Panc1 (cell line): ENCODE results near the gene PDE10A.

Experiments
- POLR2AphosphoS5 ChIP-seq: IDR thresholded peaks from 2 replicates; pipeline ENCODE4 v1.6.1; 2012; ENCODE audit warnings: mild to moderate bottlenecking, low read depth, low read length, moderate library complexity
- REST ChIP-seq, 2 experiments: IDR thresholded peaks; 2 replicates each; pipeline ENCODE4 v1.6.1; 2011 to 2012; ENCODE audit warnings: low read depth in 2 of 2, control low read depth in 1 of 2, low read length in 1 of 2, mild to moderate bottlenecking in 1 of 2, moderate library complexity in 1 of 2; ENCODE audit not compliant: insufficient read depth in 1 of 2
- TF ChIP-seq, protein P1 (sequence below): fragments of 450-650 bp; IDR thresholded peaks from 2 replicates; pipeline ENCODE4 v1.5.1; 2017; ENCODE audit warnings: mild to moderate bottlenecking

DNA sequence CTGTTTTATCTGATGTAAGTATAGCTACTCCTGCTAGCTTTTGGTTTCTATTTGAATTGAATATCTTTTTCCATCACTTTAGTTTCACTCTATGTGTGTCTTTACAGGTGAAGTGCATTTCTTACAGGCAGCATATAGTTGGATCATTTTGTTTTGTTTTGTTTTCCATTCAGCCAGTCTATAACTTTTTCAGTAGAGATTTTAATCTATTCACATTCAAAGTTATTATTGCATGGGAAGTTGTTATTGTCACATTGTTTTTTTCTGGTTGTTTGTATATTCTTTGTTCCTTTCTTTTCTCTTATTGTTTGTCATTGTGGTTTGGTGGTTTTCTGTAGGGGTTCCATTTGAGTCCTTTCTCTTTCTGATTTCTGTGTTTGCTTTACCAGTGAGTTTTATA, 151.2 kb downstream of the PDE10A start:
- TF ChIP-seq, protein P1, sequence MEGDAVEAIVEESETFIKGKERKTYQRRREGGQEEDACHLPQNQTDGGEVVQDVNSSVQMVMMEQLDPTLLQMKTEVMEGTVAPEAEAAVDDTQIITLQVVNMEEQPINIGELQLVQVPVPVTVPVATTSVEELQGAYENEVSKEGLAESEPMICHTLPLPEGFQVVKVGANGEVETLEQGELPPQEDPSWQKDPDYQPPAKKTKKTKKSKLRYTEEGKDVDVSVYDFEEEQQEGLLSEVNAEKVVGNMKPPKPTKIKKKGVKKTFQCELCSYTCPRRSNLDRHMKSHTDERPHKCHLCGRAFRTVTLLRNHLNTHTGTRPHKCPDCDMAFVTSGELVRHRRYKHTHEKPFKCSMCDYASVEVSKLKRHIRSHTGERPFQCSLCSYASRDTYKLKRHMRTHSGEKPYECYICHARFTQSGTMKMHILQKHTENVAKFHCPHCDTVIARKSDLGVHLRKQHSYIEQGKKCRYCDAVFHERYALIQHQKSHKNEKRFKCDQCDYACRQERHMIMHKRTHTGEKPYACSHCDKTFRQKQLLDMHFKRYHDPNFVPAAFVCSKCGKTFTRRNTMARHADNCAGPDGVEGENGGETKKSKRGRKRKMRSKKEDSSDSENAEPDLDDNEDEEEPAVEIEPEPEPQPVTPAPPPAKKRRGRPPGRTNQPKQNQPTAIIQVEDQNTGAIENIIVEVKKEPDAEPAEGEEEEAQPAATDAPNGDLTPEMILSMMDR, result no peak
- no peak for TF ChIP-seq POLR2AphosphoS5
- no peak for TF ChIP-seq REST (IDR thresholded peaks at IDR 0.05; ENCODE audit: insufficient read depth in 1 of 2, low read depth in 2 of 2, low read length in 1 of 2)
